ENCODE data around the gene SHB. TPM values are rescaled to one million over a fixed set of nuclear protein-coding genes. Genes with fewer than 3 reads are reported as not detected.
"Not testable (repeated sequence)": the region's sequence is repeated elsewhere in the genome, so short reads cannot be mapped to it uniquely, and the experiment has no call there.

The SHB gene
- total and polyA plus RNA-seq, 8 donors = 3.5 to 37.7 (median 8.5) TPM

- DNase-seq = no peak
- Histone ChIP-seq H3K9me3 (no peaks in the 10 kb centered on the region), H3K36me3 (no peaks in the 10 kb centered on the region), H3K4me3 (no peak overlapping the region), H3K27me3 (no peaks in the 10 kb centered on the region), H3K27ac (no peak overlapping the region), H3K4me1 (peaks cover 0 to 13% (median 10%) of the 10 kb centered on the region in 4 donors)
- 88 to 95% (median 90%) methylated on average over 4 of the region's 4 CpGs for WGBS, 5 donors
- intact Hi-C loops (cut with DNase I; ENCODE audit: low total_unique reads) = loop anchor here (5.0 to 10.0 kb wide), 2 partner anchors 177 to 485 kb away; partner anchors contain the start of gene ALDH1B1
- TF ChIP-seq CTCF (IDR thresholded peaks at IDR 0.05) (no peak), POLR2A (IDR thresholded peaks at IDR 0.05) (no peak), POLR2AphosphoS5 (IDR thresholded peaks at IDR 0.05) (no peak), EP300 (IDR thresholded peaks at IDR 0.05) (no peak)
Observed at GRCh38 chr9:37910271-37910670, 158.8 kb downstream of the SHB start.

- peaks cover 0 to 16% (median 12%) of the 10 kb centered on the region in 4 donors for H3K4me1 ChIP-seq
- H3K27me3 ChIP-seq, H3K4me3 ChIP-seq, H3K36me3 ChIP-seq, DNase-seq, H3K27ac ChIP-seq, H3K9me3 ChIP-seq: not testable (repeated sequence)
- intact Hi-C loops (cut with DNase I; ENCODE audit: low total_unique reads) = loop anchor here (5.0 to 10.0 kb wide), 2 partner anchors 177 to 485 kb away; partner anchors contain the start of gene ALDH1B1
- 74 to 88% (median 83%) methylated on average over 5 of the region's 5 CpGs for WGBS, 5 donors
Observed at GRCh38 chr9:37909836-37910235, 159.2 kb downstream of the SHB start.

- Histone ChIP-seq H3K36me3 (no peaks in the 10 kb centered on the region), H3K9me3 (no peaks in the 10 kb centered on the region), H3K27ac (peak overlapping the region in 2 of 5 donors; percentile 12 to 26), H3K4me1 (peaks cover 0 to 21% (median 17%) of the 10 kb centered on the region in 4 donors), H3K4me3 (no peak overlapping the region), H3K27me3 (no peaks in the 10 kb centered on the region)
- no peak for TF ChIP-seq POLR2A (IDR thresholded peaks at IDR 0.05)
- no peak for TF ChIP-seq POLR2AphosphoS5 (IDR thresholded peaks at IDR 0.05)
- TF ChIP-seq CTCF (IDR thresholded peaks at IDR 0.05) = no peak
- no peak for TF ChIP-seq EP300 (IDR thresholded peaks at IDR 0.05)
- intact Hi-C loops (cut with DNase I; ENCODE audit: low total_unique reads) = no loop called here
- 85 to 95% (median 94%) methylated on average over 3 of the region's 3 CpGs for WGBS, 5 donors
- DNase-seq = no peak
Observed at GRCh38 chr9:37909326-37909725, 159.7 kb downstream of the SHB start.

- H3K9me3 ChIP-seq = no peaks in the 10 kb centered on the region
Observed at GRCh38 chr9:37908698-37909186, 160.3 kb downstream of the SHB start.

More at GRCh38 chr9:37908698-37909186, 160.3 kb downstream of the SHB start:
- intact Hi-C loops (cut with DNase I; ENCODE audit: low total_unique reads) = no loop called here
- peaks cover 0 to 16% (median 15%) of the 10 kb centered on the region in 4 donors for H3K4me1 ChIP-seq
- peak in 1 of 2 donors; percentile 17 for DNase-seq
- H3K27me3 ChIP-seq = no peaks in the 10 kb centered on the region
- TF ChIP-seq POLR2A (IDR thresholded peaks at IDR 0.05) (no peak), POLR2AphosphoS5 (IDR thresholded peaks at IDR 0.05) (no peak), EP300 (IDR thresholded peaks at IDR 0.05) (no peak), CTCF (IDR thresholded peaks at IDR 0.05) (no peak)
- H3K27ac ChIP-seq = peak overlapping the region in 2 of 5 donors; percentile 12 to 26
- WGBS, 5 donors = 69 to 82% (median 74%) methylated on average over 4 of the region's 4 CpGs
- no peak overlapping the region for H3K4me3 ChIP-seq
- no peaks in the 10 kb centered on the region for H3K36me3 ChIP-seq
